Stimulated activated CD4-positive, alpha-beta T cell treated with anti-CD3 and anti-CD28 coated beads, TNF-alpha, amount 100 ng/mL, for 1 hour (primary cell): ENCODE results near the gene ANKRD6.
"Not testable (repeated sequence)": the region's sequence is repeated elsewhere in the genome, so short reads cannot be mapped to it uniquely, and the experiment has no call there.

Source experiments
- DNase-seq, 3 donors: peaks; one replicate each; pipeline ENCODE4 v3.0.0-alpha.2; 2020; ENCODE audit warnings: low read depth in 3 of 3, low spot score in 1 of 3

Gene ANKRD6

GRCh38 chr6:89432875-89433251 is at the start of gene ANKRD6:
Gene ANKRD6, plus strand, starts transcription at chr6:89433152. Its CDS starts 133,825 bp downstream, at chr6:89566977.
- DNase-seq, result peak; percentile 41 to 86 (median 74)

- DNase-seq, result no peak
Observed at GRCh38 chr6:89385156-89385667, 47.7 kb upstream of the ANKRD6 start.

- no peak for DNase-seq
Observed at GRCh38 chr6:89385846-89386245, 47.1 kb upstream of the ANKRD6 start.

GRCh38 chr6:89386917-89387491 is 45.9 kb upstream of the ANKRD6 start:
- DNase-seq, result no peak

GRCh38 chr6:89387516-89388201 is 45.3 kb upstream of the ANKRD6 start:
- DNase-seq, result no peak

- DNase-seq, result no peak
Observed at GRCh38 chr6:89388846-89389245, 44.1 kb upstream of the ANKRD6 start.

- no peak for DNase-seq
Observed at GRCh38 chr6:89392823-89393222, 40.1 kb upstream of the ANKRD6 start.

GRCh38 chr6:89393659-89394058 is 39.3 kb upstream of the ANKRD6 start:
- DNase-seq, result no peak

- DNase-seq, result not testable (repeated sequence)
Observed at GRCh38 chr6:89397884-89398283, 35.1 kb upstream of the ANKRD6 start.

- no peak for DNase-seq
Observed at GRCh38 chr6:89398762-89399525, 34.0 kb upstream of the ANKRD6 start.

- DNase-seq, result no peak
Observed at GRCh38 chr6:89400050-89400449, 32.9 kb upstream of the ANKRD6 start.

- DNase-seq, result no peak
Observed at GRCh38 chr6:89400912-89401399, 32.0 kb upstream of the ANKRD6 start.

GRCh38 chr6:89402776-89403175 is 30.2 kb upstream of the ANKRD6 start:
- no peak for DNase-seq

- DNase-seq, result no peak
Observed at GRCh38 chr6:89404512-89404911, 28.4 kb upstream of the ANKRD6 start.

GRCh38 chr6:89406141-89406540 is 26.8 kb upstream of the ANKRD6 start:
- DNase-seq, result no peak

- no peak for DNase-seq
Observed at GRCh38 chr6:89409461-89410035, 23.4 kb upstream of the ANKRD6 start.

- no peak for DNase-seq
Observed at GRCh38 chr6:89410231-89410761, 22.7 kb upstream of the ANKRD6 start.

GRCh38 chr6:89410788-89411144 is 22.2 kb upstream of the ANKRD6 start:
- no peak for DNase-seq

GRCh38 chr6:89411145-89412070 is 21.5 kb upstream of the ANKRD6 start:
- peak in 1 of 3 donors; percentile 16 for DNase-seq
